Neural cell (in vitro differentiated cells): ENCODE data around the gene PCDH9.

Experiments used
- EP300 ChIP-seq: fragments of 450-650 bp; conservative IDR thresholded peaks from 2 replicates; pipeline ENCODE4 v1.6.1; 2014; ENCODE audit warnings: antibody characterized with exemption, mild to moderate bottlenecking, moderate library complexity; ENCODE audit not compliant: poor library complexity, severe bottlenecking
- EZH2 ChIP-seq: fragments of 200-600, 300-800 bp; shearing (Covaris generic), sonication (generic); IDR thresholded peaks from 2 replicates; pipeline ENCODE4 v1.6.1; 2014; ENCODE audit warnings: antibody characterized with exemption, low read length, borderline replicate concordance, mild to moderate bottlenecking; ENCODE audit not compliant: insufficient read depth, poor library complexity, severe bottlenecking
- POLR2AphosphoS5 ChIP-seq: IDR thresholded peaks from 2 replicates; pipeline ENCODE4 v1.6.1; 2012
- RAD21 ChIP-seq: fragments of 450-650 bp; conservative IDR thresholded peaks from 2 replicates; pipeline ENCODE4 v1.6.1; 2014; ENCODE audit warnings: antibody characterized with exemption, mild to moderate bottlenecking, moderate library complexity
- SMC3 ChIP-seq: fragments of 450-650 bp; conservative IDR thresholded peaks from 2 replicates; pipeline ENCODE4 v1.6.1; 2014; ENCODE audit warnings: antibody characterized with exemption, mild to moderate bottlenecking, moderate library complexity; ENCODE audit not compliant: poor library complexity
- TAF1 ChIP-seq: IDR thresholded peaks from 2 replicates; pipeline ENCODE4 v1.6.1; 2012; ENCODE audit warnings: low read depth
- TF ChIP-seq, protein P1 (sequence below): IDR thresholded peaks from 2 replicates; pipeline ENCODE4 v1.6.1; 2012; ENCODE audit warnings: borderline replicate concordance
- TF ChIP-seq, protein P2 (sequence below): fragments of 450-650 bp; IDR thresholded peaks from 2 replicates; pipeline ENCODE4 v1.5.1; 2014; ENCODE audit warnings: antibody characterized with exemption, mild to moderate bottlenecking, moderate library complexity; ENCODE audit not compliant: poor library complexity, severe bottlenecking

DNA sequence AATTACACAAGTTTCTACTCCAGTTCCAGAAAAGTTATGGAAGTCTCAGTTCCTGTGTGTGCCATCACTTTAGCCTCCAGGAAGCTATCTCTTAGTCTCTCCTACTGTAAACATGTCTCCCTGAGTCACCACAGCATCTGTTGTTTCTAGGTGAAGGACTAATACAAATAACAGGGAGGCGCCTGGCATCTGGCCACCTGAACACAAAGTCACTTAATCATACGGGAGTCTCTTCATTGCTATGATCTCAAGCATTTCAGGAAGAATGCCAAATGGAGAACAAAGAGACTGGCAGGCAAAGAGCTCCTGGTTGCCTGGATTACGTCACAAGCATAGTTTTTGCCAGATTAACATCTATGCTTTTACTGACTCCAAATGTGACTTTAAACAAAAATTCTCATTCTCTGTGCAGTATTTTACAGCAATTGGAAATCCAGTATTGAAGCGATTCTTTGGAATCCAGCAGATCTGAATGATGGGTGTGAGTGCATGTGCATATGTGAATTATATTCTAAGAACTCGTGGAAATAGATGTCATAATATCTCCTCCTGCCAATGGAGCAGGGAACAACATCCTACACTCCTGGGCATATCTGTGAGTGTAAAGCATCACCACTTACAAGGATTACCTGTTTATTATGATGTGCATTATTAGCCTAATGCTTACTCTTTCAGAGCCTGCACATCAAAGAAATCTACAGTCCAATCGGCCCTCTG, 572.8 kb downstream of the PCDH9 start:
- TF ChIP-seq, protein P1, sequence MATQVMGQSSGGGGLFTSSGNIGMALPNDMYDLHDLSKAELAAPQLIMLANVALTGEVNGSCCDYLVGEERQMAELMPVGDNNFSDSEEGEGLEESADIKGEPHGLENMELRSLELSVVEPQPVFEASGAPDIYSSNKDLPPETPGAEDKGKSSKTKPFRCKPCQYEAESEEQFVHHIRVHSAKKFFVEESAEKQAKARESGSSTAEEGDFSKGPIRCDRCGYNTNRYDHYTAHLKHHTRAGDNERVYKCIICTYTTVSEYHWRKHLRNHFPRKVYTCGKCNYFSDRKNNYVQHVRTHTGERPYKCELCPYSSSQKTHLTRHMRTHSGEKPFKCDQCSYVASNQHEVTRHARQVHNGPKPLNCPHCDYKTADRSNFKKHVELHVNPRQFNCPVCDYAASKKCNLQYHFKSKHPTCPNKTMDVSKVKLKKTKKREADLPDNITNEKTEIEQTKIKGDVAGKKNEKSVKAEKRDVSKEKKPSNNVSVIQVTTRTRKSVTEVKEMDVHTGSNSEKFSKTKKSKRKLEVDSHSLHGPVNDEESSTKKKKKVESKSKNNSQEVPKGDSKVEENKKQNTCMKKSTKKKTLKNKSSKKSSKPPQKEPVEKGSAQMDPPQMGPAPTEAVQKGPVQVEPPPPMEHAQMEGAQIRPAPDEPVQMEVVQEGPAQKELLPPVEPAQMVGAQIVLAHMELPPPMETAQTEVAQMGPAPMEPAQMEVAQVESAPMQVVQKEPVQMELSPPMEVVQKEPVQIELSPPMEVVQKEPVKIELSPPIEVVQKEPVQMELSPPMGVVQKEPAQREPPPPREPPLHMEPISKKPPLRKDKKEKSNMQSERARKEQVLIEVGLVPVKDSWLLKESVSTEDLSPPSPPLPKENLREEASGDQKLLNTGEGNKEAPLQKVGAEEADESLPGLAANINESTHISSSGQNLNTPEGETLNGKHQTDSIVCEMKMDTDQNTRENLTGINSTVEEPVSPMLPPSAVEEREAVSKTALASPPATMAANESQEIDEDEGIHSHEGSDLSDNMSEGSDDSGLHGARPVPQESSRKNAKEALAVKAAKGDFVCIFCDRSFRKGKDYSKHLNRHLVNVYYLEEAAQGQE, result no peak
- TF ChIP-seq, protein P2, sequence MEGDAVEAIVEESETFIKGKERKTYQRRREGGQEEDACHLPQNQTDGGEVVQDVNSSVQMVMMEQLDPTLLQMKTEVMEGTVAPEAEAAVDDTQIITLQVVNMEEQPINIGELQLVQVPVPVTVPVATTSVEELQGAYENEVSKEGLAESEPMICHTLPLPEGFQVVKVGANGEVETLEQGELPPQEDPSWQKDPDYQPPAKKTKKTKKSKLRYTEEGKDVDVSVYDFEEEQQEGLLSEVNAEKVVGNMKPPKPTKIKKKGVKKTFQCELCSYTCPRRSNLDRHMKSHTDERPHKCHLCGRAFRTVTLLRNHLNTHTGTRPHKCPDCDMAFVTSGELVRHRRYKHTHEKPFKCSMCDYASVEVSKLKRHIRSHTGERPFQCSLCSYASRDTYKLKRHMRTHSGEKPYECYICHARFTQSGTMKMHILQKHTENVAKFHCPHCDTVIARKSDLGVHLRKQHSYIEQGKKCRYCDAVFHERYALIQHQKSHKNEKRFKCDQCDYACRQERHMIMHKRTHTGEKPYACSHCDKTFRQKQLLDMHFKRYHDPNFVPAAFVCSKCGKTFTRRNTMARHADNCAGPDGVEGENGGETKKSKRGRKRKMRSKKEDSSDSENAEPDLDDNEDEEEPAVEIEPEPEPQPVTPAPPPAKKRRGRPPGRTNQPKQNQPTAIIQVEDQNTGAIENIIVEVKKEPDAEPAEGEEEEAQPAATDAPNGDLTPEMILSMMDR, result peak; percentile 45
- TF ChIP-seq EZH2, result no peak
- peak; percentile 53 for TF ChIP-seq RAD21
- TF ChIP-seq TAF1, result no peak
- TF ChIP-seq SMC3, result peak; percentile 32
- no peak for TF ChIP-seq EP300
- no peak for TF ChIP-seq POLR2AphosphoS5
